H4 (cell line): ENCODE results near the gene CCR5. TPM values are rescaled to one million over a fixed set of nuclear protein-coding genes. Genes with fewer than 3 reads are reported as not detected.

ENCODE experiments used
- DNase-seq: peaks from one replicate; pipeline ENCODE4 v3.0.0-alpha.2; 2015; ENCODE audit warnings: low spot score
- total RNA-seq: library from RNA; depleted of rRNA; stranded (reverse); fragments of >200 nt; shearing (Covaris generic); gene quantifications from 2 replicates; pipeline ENCODE4 v1.2.3, GENCODE V29; 2014; rRNA removed

The CCR5 gene
- not detected in 2 replicates for total RNA-seq

DNA sequence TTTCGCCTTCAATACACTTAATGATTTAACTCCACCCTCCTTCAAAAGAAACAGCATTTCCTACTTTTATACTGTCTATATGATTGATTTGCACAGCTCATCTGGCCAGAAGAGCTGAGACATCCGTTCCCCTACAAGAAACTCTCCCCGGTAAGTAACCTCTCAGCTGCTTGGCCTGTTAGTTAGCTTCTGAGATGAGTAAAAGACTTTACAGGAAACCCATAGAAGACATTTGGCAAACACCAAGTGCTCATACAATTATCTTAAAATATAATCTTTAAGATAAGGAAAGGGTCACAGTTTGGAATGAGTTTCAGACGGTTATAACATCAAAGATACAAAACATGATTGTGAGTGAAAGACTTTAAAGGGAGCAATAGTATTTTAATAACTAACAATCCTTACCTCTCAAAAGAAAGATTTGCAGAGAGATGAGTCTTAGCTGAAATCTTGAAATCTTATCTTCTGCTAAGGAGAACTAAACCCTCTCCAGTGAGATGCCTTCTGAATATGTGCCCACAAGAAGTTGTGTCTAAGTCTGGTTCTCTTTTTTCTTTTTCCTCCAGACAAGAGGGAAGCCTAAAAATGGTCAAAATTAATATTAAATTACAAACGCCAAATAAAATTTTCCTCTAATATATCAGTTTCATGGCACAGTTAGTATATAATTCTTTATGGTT lies at the start of gene CCR5:
TSS of gene CCR5 (plus strand) at position 108 of the 680 bp plus-strand sequence. CDS start 1,957 bp downstream, outside the sequence.
- no peak for DNase-seq

GRCh38 chr3:46321461-46322104 lies 49.2 kb upstream of the CCR5 start:
- no peak for DNase-seq

GRCh38 chr3:46324036-46324435 lies 46.7 kb upstream of the CCR5 start:
- DNase-seq = no peak

DNA sequence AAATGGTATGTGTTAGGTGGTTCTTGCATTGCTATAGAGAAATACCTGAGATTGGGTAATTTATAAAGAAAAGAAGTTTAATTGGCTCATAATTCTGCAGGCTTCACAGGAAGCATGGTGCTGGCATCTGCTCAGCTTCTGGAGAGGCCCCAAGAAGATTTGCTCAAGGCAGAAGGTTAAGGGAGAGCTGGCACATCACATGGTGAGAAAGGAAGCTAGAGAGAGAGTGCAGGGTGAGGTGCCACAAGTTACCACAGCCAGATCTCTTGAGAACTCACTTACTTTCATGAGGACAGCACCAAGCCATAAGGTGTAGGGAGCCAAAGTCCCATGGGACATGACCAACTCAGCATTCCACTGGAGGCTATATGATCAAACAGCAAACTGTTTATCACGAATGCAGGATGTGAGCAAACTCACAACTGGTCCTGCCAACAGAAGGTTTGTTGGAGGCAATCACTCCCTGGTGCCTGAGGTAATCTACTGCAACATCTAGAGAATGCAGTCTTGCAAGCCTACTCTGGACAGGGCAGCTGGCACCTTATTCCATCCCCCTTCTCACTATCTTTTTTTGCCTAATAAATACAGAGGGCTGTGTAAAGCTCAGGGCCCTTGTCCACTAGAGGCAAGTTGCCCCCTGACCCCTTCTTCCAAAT lies 45.0 kb upstream of the CCR5 start:
- no peak for DNase-seq

- DNase-seq = peak; percentile 64
These were observed 40.1 kb upstream of the CCR5 start for GRCh38 chr3:46330676-46331075.

DNA sequence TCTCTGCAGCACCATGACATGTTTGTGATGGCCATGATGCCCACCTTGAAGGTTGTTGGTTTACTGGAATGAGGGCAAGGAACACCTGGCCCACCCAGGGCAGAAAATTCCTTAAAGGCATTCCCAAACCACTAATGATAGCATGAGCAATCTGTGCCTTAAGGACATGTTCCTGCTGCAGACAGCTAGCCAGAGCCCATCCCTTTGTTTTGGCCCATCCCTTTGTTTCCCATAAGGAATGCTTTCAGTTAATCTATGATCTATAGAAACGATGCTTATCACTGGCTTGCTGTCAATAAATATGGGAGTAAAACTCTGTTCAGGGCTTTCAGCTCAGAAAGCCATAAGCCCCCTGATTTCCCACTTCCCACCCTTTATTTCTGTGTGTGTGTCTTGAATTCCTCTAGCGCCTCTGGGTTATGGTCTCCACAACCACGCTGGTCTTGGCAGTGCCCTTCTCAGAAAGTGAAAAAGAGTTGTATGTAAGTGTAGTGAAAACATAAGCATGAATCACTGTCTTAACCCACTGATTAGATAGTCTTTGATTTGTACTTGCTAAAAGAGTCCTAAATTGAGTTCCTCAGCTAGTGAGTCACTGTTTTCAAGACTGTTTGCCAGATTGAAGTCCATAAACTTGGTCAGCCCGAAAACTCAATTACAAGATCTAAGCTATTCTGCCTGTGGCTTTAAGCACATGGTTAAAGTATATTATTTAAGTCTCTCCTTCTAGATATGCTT lies 35.8 kb upstream of the CCR5 start:
- DNase-seq = peak; percentile 71

GRCh38 chr3:46335541-46335940 lies 35.2 kb upstream of the CCR5 start:
- DNase-seq = peak; percentile 31

DNA sequence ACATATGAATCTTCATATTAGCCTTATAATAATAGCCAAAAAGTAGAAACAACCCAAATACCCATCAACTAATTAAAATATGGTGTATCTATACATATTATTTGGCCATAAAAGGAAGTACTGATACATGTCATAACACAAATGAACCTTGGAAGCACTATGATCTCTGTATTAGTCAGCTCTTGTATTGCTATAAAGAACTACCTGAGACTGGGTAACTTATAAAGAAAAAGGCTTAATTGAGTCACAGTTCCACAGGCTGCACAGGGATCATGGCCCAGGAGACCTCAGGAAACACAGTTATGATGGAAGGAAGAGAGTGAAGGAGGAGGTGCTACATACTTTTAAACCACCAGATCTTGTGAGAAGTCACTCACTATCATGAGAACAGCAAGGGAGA lies 32.8 kb upstream of the CCR5 start:
- DNase-seq = no peak

- DNase-seq = no peak
These were observed 31.9 kb upstream of the CCR5 start for GRCh38 chr3:46338840-46339239.

DNA sequence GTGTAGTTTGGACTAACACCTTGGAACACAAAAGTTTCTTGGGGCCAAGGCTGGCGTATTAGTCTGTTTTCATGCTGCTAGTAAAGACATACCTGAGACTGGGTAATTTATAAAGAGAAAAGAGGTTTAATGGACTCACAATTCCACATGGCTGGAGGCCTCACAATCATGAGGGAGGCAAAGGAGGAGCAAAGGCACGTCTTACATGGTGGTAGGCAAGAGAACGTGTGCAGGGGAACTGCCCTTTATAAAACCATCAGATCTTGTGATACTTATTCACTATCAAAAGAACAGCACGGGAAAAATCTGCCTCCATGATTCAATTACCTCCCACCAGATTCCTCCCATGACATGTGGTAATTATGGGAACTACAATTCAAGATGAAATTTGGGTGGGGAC lies 26.3 kb upstream of the CCR5 start:
- no peak for DNase-seq

DNA sequence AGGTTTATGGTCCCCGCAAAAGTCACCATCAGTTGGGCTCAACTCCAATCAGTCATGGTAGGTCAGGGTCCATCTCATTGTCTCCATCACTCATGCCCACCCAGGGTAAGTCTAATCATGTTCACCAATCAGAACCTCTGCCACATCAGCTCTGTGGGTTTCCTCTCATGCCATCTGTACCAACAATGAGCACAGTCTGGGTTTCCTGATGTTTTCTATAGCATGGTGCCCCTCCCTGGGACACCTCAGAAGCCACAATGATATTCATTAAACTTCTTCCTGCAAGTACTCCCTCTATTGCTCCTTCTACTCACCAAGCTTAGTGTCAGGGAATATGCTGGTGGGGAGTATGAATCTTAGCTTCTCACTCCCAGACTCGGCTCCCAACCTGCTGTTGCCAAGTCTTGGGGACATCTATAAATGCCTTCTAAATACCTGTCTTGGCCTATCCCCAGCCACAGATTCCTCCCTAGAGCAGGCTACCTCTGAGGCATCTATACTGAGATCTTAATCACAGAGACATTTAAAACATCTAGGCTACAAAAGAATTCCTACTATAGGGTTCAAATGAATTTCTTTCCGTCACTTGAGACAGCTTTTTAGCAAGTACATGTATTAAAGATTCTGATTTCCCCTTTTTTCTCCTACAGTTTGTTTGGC lies 21.8 kb upstream of the CCR5 start:
- no peak for DNase-seq

DNA sequence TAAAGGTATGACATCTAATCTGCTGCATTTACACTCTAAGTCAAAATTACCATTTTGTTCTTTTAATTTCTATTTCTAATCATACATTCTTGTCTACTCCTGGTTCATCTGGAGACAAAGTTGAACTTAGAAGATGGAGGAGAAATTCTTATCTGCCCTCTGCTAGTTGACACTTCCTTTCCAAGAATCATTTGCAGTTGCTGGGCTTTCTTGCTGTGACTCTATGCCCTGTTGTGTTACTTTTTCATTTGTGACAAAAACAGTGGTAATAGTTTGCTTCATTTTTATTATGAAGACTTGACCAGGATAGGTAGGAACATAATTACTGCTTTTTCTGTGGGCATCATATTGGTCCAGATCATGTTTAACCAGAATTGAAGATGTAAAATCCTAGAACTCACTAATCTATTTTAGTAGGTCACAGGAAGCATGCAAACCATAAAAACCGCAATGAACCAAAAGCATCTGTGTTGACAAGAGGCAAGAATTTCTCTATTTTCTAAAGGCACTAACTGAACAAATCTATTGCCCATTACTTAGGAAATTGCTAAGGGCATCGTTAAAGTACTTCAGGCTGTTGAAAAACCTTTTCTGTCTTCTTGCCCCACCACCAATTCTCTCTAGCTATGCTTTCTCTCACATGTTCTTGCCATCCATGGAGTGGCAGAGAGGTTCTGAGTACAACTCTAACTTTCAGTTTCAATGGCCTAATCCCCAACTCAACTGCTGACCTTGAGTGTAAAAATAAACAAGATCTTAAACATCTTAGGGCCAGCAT lies 21.1 kb upstream of the CCR5 start:
- DNase-seq = no peak

DNA sequence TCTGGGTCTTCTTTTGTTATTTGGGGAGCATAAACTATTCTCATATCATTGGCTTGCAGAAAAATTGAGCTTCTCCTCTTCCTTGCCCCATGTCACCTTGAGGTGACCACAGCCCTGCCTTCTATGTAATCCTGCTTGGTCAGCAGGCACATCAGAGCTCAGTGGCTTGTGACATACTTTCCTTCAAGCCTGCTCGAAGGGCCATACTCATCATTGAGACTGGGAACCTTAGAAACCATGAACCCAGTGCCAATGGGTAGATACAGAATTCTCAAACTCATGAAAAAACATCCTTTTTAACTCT lies 20.5 kb upstream of the CCR5 start:
- DNase-seq = no peak

DNA sequence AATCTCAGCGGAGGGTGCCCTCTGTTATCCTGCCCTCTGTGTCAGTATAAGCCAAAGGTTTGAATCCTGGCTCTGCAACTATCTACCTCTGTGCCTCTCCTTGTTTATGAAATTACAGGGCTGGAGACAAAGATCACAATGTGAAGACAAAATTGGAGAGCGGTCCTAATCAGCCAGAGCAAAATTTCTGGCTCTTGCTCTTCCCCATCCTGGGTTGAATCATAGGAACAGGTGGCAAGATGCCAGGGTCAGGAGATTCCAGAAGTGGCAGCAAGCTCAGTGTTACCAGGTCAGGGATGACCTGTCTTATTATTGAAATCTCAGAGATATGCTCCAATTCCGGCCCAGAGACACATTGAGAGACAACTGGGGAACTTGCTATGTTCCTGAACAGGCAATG lies 19.1 kb upstream of the CCR5 start:
- no peak for DNase-seq

DNA sequence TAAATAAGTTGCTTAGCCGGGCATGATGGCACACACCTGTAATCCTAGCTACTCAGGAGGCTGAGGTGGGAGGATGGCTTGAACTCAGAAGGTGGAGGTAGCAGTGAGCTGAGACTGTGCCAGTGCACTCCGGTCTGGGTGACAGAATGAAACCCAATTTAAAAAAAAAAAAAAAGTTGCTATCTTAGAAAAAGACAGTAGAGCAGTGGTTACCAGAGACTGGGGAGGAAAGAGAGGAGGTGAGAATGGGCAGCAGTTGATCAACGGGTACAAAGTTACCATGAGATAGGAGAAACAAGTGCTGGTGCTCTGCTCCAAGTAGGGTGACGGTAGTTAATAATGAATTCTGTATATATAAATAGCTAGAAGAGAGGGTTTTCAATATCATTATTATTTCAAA lies 17.7 kb upstream of the CCR5 start:
- no peak for DNase-seq

DNA sequence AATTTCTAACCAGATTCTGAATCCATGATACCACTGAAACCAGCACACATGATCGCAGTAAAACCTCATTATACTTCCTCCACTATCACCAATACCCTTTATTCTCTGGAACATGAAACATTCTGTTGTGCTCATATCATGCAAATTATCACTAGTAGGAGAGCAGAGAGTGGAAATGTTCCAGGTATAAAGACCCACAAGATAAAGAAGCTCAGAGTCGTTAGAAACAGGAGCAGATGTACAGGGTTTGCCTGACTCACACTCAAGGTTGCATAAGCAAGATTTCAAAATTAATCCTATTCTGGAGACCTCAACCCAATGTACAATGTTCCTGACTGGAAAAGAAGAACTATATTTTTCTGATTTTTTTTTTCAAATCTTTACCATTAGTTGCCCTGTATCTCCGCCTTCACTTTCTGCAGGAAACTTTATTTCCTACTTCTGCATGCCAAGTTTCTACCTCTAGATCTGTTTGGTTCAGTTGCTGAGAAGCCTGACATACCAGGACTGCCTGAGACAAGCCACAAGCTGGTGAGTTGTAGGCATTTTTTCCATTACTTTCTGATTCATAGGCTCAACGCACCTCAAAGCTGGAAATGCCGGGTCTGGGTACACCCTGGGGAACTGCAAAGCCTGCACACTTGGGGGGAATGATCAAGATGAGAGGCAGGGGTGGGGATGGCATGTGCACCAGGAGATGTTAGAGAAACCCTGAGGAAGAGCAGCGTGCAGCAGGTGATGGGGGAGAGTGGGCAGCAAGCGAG lies 16.9 kb upstream of the CCR5 start, which contains the start of gene CCR2:
TSS of gene CCR2 (plus strand) at position 465 of the 764 bp plus-strand sequence. CDS start 3,417 bp downstream, outside the sequence.
- DNase-seq = no peak

- no peak for DNase-seq
These were observed 16.3 kb upstream of the CCR5 start for GRCh38 chr3:46354478-46354877.

GRCh38 chr3:46354984-46355383 lies 15.8 kb upstream of the CCR5 start:
- DNase-seq = no peak

- no peak for DNase-seq
These were observed 14.5 kb upstream of the CCR5 start for GRCh38 chr3:46356276-46356675.

DNA sequence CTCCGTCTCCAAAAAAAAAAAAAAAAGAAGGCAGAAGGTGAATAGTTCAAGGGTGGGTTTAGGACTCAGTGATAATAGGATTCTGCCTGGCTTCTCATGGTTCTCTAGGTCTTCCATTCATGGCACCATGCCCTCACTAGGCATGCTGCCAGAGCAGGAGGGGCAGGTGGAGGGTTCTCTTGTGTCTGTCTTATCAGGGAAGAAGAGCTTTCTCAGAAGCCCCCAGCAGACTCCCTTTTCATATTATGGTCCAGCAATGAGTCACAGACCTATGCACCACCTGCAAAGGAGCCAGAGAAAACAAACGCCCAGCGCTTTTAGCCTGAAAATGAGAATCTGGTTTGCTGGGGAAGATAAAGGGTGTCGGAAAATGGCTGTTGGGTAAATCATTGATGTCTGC lies 13.8 kb upstream of the CCR5 start:
- DNase-seq = no peak
